ENCODE measurements around the gene TIMP3. TPM values are rescaled to one million over a fixed set of nuclear protein-coding genes. Genes with fewer than 3 reads are reported as not detected.

TIMP3 gene
- total RNA-seq, 1 experiment from 2014 or later = 14.1 TPM

GRCh38 chr22:32776802-32777201 lies 24.7 kb upstream of the TIMP3 start:
- no peaks in the 10 kb centered on the region for H3K4me1 ChIP-seq (ENCODE audit: insufficient read depth, low read length, poor library complexity, severe bottlenecking)
- TF ChIP-seq EZH2 (IDR thresholded peaks at IDR 0.05; ENCODE audit: borderline replicate concordance, low read depth, low read length, poor library complexity, severe bottlenecking) (no peak), CTCF (conservative IDR thresholded peaks at IDR 0.05; ENCODE audit: low read depth, low read length) (no peak)
- POLR2A ChIA-PET (ENCODE audit: low non-redundant PET) = interaction anchor here (0.7 kb wide), 1 partner anchor 301 kb away, joined by 3 read pairs; no protein-coding TSS in a partner anchor
- CTCF ChIA-PET = no interaction called here
- H3K27ac ChIP-seq (ENCODE audit: low read depth, low read length, poor library complexity, severe bottlenecking) = no peak overlapping the region
- no peak for DNase-seq (ENCODE audit: low spot score)
- no peaks in the 10 kb centered on the region for H3K9me3 ChIP-seq (ENCODE audit: low read depth, low read length, poor library complexity, severe bottlenecking)
- H3K27me3 ChIP-seq (replicated peaks; ENCODE audit: insufficient read depth, low read depth, low read length, poor library complexity) = no peaks in the 10 kb centered on the region
- H3K4me3 ChIP-seq (ENCODE audit: low read depth, low read length, poor library complexity, severe bottlenecking) = no peak overlapping the region
- no TSS peak for BruUV-seq (replicated peaks)
- intact Hi-C loops (cut with micrococcal nuclease; ENCODE audit: unreplicated experiment) = no loop called here
- no peaks in the 10 kb centered on the region for H3K36me3 ChIP-seq (ENCODE audit: insufficient read depth, low read length, poor library complexity, severe bottlenecking)

- H3K27me3 ChIP-seq (replicated peaks; ENCODE audit: insufficient read depth, low read depth, low read length, poor library complexity) = no peaks in the 10 kb centered on the region
- intact Hi-C loops (cut with micrococcal nuclease; ENCODE audit: unreplicated experiment) = no loop called here
- ChIA-PET POLR2A (ENCODE audit: low non-redundant PET) (no interaction called here), CTCF (interaction anchor here (0.5 kb wide), 1 partner anchor 342 kb away, joined by 3 read pairs; no protein-coding TSS in a partner anchor)
- no peaks in the 10 kb centered on the region for H3K4me1 ChIP-seq (ENCODE audit: insufficient read depth, low read length, poor library complexity, severe bottlenecking)
- DNase-seq (ENCODE audit: low spot score) = no peak
- TF ChIP-seq EZH2 (IDR thresholded peaks at IDR 0.05; ENCODE audit: borderline replicate concordance, low read depth, low read length, poor library complexity, severe bottlenecking) (no peak), CTCF (conservative IDR thresholded peaks at IDR 0.05; ENCODE audit: low read depth, low read length) (no peak)
- no peak overlapping the region for H3K4me3 ChIP-seq (ENCODE audit: low read depth, low read length, poor library complexity, severe bottlenecking)
- H3K9me3 ChIP-seq (ENCODE audit: low read depth, low read length, poor library complexity, severe bottlenecking) = no peaks in the 10 kb centered on the region
- H3K27ac ChIP-seq (ENCODE audit: low read depth, low read length, poor library complexity, severe bottlenecking) = no peak overlapping the region
- BruUV-seq (replicated peaks) = no TSS peak
- no peaks in the 10 kb centered on the region for H3K36me3 ChIP-seq (ENCODE audit: insufficient read depth, low read length, poor library complexity, severe bottlenecking)
These were observed 23.5 kb upstream of the TIMP3 start for GRCh38 chr22:32777987-32778386.

DNA sequence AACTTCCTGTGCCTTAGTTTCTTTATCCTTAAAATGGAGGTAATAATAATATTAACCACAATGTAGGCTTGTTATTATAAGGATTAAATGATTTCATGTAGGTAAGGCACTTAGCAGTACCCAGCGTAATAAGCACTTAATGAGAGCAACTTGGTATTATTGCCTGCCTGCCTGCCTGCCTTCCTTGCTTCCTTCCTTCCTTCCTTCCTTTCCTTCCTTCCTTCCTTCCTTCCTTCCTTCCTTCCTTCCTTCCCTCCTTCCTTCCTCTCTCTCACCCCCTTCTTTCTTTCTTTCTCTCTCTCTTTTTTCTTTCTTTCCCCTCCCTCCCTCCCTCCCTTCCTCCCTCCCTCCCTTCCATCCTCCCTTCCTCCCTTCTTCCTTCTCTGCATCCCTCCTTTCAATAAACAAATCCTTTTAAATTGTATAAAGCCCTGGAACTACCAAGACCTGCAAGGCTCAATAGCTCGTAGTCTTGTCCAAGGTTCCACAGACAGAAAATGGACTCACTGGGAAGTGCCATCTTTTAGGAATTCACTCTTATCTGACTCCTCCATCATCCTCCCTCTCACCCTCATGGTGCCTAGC lies 20.7 kb upstream of the TIMP3 start:
- Histone ChIP-seq H3K4me1 (ENCODE audit: insufficient read depth, low read length, poor library complexity, severe bottlenecking) (no peaks in the 10 kb centered on the region), H3K36me3 (ENCODE audit: insufficient read depth, low read length, poor library complexity, severe bottlenecking) (no peaks in the 10 kb centered on the region), H3K27me3 (replicated peaks; ENCODE audit: insufficient read depth, low read depth, low read length, poor library complexity) (no peaks in the 10 kb centered on the region), H3K4me3 (ENCODE audit: low read depth, low read length, poor library complexity, severe bottlenecking) (no peak overlapping the region), H3K27ac (ENCODE audit: low read depth, low read length, poor library complexity, severe bottlenecking) (no peak overlapping the region), H3K9me3 (ENCODE audit: low read depth, low read length, poor library complexity, severe bottlenecking) (no peaks in the 10 kb centered on the region)
- TF ChIP-seq EZH2 (IDR thresholded peaks at IDR 0.05; ENCODE audit: borderline replicate concordance, low read depth, low read length, poor library complexity, severe bottlenecking) (no peak), CTCF (conservative IDR thresholded peaks at IDR 0.05; ENCODE audit: low read depth, low read length) (no peak)
- CTCF ChIA-PET = no interaction called here
- peak; percentile 18 for DNase-seq (ENCODE audit: low spot score)
- intact Hi-C loops (cut with micrococcal nuclease; ENCODE audit: unreplicated experiment) = no loop called here
- POLR2A ChIA-PET (ENCODE audit: low non-redundant PET) = interaction anchor here (0.8 kb wide), 1 partner anchor 19 kb away, joined by 24 read pairs; no protein-coding TSS in a partner anchor
- BruUV-seq (replicated peaks) = no TSS peak

Measured in A673 (cell line).